NCI-H2081 (cell line): ENCODE data around the gene FMN1.

Source experiments
- DNase-seq, 2 experiments: peaks; one replicate each; lab custom pipeline; 2025; lab: John Stamatoyannopoulos, UW

FMN1 gene

DNA sequence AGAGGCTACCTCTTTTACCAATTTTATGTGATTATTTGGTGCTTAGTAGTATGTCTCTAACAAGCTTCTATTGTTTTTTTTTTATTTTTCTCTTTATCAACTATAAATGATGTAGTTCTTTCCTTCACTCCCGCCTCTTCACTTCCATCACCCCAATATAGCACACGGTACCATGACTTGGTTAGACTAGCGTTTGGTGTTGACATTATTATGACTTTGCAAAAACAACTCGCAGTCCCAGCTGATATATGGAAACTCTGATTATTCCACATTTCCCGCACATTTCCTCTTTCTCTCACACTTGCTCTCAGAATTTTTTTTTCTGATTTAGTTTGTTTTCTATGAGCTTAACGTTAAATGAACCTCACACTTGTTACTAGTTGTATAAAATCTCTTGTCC, 314.5 kb downstream of the FMN1 start:
- no peak for DNase-seq

DNA sequence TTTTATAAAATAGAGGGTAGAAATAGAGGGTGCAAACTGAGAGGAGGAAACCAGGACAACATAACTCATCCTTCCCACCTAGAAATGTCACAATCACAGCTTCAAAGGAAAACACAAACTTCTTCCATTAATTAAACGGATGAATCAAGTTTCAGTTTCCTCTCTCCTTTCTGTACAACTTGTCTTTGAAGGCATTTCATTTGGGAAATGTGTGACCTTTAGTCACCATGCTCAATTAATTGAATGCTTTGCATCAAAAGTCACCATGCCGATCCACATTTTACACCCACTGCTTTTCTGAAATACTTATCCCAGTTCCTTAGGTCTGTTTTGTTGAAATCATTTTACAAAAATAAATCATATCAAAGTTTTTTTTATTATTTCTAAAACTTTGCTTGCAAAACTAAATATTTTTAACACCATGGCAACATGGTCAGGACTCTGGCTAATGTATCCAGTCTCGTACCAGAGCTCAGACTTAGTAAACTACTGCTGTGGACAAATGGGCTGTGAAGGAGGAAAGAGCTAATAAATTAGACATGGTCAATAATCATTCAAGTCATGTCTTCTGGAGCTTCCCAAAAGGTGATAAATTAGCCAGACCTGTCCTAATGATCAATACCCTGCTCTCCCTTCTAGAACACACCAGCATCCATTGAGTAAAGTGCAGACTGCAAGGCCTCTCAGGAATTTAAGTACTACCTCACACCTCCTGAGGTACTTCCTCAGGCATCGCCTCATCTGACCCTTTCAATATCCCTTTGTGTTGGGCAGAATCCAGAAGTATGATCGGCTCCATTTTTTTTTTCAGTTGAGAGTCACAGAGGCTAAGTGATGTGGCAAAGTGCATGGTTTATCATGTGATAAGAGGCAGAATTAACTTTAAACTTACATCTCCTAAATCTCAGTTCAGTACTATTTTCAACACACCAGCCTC, 315.4 kb downstream of the FMN1 start:
- DNase-seq = no peak

DNA sequence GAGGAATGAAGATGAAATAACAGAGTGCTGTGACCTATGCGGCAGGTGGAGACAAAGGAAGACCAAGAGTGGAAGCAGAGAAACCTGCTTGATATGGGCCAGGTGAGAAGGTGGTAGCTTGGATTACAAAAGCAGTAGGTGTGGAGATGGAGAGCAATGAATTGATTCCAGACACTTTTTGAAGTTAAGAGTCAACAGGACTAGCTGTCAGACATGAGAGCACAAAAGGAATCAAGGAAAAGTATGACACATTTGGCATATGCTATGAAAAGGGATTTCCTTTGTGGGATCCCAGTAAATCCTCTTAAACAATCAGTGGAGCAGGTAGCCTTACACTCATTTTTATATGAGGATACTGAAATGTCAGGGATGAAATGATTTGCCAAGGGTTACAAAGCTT, 316.2 kb downstream of the FMN1 start:
- DNase-seq = no peak

DNA sequence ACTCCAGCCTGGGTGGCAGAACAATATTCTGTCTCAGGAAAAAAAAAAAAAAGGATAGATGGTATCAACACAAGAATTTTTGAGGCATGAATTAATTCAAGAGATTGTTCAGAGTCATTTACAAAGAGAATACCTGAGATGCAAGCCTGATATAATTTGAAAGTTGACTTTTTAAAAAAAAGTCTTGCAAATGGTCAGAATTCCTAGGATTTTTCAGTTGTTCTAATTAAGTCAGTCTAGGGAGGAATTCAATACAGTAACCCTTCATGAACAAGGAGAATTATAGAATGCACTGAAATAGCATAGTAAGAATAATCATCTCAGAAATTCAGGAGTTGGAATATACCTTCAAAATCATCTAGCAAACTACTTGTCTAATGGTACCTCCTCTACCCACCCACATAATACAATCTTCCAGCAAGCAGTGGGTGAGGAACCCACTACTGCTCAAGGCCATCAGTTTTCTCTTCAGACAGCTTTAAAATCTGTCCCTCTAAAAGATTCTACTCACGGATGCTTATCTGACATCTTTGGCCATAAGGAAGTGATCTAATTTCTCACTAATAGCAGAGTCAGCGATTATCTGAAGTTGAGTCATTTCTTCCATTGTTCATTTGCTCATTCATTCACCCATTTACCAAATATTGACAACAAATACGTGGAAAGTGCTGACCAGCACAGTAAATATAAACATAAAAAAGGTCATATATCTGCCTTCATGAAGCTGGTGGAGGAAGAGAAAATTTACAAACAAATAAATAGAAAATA, 317.1 kb downstream of the FMN1 start:
- no peak for DNase-seq

DNA sequence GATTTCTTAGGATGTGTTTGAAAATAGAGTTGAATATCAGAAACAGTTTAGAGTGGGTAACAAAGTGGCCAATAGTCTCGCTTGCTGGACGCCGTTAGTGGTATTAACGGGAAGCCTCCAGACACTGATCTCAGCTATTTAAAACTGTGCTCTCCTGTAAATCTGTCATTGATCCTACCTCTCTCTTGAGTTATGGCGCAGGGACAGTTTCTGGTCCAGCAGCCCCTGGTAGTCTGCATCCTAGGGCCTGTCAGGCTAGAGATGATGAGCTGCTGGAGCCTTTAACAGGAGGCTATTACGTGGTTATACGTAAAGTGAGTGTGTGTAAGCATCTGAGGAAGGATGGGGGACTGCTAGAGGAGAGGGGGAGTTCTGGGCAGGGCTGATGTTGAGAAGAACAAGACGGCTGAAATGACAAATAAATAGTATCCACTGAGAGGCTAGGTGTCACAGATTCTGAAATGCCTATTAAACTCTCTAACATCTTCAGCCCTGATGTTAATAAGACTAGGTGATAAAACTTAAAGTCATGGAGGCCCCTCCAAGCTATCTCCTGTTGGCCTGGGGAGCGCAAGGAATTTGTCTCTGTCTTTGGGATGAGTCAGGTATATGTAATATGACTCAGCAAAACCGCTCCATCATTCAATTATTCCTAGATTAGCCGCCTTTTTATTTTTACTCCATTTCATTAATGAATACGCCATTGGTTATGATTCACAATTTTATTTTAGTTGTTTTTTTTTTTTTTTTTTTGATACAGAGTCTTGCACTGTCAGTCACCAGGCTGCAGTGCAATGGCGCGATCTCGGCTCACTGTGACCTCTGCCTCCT, 321.0 kb downstream of the FMN1 start:
- DNase-seq = no peak

DNA sequence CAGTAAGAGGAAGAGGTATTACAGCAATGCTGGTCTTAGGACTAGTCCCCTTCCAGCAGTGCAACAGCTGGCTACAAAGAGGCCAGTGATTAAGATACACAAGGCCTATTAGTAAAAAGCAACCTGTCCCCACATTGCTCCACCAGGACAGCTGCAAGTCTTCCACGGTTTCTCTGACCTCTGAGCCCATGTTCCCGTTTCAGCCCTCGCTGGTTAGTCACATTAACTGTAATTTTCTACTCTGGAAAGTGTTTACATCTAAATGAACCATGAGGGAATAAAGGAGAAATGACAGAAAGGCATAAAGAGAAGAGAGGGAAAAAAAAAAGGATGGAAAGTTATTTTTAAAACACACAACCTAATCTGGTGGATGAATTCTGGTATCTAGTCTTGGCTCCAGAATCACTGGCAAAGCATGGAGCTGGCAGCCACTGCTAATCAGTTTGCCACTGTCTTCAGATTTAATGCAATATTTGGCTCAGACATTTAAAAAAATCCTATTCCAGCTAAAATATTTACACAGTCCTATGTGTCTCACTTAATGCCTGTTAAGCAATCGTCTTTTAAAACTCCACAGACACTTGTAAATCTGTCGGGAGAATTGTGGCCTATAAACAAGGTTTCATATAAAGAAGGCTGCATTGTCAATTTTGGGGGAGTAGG, 321.8 kb downstream of the FMN1 start:
- DNase-seq = no peak

DNA sequence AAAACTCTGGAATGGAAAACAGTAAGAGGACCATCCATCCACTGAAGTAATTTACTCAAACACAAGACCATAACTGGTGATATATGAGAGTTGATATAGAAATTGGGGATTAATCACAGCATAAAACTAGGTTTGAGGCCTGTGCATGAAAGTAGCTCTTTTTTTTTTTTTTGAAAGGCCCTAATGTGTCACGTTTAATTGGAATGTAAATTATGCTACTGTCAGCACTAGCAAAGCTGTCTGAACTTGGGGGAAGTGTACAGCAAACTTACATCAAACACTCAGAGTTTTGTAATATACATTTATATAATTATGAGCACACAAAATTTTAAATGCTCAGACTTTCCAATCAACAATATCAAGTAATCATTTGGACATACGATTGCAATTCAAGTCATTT, 322.6 kb downstream of the FMN1 start:
- no peak for DNase-seq

DNA sequence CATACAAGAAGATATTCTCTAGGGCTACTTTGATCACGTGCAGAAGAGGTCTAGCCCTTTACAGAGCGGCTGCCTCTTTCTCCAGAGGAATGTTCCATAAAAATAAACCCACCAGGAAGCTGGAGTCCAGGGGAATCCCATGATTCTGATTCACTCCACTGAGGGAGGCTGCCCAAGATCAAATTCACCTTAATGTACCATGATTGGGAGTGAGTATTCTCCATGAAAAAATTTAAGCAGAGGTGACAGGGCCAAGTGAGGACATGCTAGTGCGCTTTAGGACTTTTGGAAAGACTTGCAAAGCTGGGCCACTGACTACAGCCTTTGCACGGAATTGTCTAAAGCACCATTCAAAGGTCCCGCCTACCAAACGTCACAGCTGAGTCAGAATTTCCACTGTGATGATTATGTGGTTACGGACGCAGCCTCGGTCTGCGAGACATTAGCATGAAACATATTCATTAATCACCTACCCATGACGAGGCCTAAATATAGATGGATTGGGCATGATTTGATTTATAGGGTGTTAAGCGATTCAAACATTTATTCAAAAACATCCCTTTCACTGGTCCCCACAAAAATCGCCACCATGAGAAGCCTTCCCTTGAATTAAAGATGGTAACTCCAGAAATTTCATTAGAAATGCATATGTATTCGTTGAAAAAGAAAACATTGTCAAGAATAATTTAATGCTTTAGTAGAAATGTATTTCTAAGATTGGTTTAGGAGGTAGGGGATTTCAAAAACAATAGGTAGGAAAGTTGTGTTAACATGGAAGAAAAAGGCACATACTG, 324.1 kb downstream of the FMN1 start:
- no peak for DNase-seq

DNA sequence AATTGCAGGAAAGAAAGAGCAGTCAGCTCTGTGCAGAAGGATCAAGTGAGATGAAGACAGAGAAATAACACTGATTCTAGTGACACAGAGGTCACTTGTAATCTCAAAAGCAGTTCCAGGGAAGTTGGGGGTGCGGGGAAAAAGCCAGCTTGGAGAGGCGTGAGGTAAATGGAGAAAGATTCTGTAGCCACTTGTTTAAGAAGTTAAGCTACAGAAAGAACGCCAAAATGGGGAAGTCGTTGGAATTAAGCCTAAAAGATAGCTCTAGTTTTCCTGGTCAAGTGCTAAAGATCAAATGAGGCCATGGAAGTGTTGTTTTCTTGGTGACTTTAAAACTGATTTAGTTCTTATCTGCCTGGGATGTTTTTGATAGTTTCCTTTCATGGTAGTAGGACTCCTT, 324.7 kb downstream of the FMN1 start:
- DNase-seq = no peak

DNA sequence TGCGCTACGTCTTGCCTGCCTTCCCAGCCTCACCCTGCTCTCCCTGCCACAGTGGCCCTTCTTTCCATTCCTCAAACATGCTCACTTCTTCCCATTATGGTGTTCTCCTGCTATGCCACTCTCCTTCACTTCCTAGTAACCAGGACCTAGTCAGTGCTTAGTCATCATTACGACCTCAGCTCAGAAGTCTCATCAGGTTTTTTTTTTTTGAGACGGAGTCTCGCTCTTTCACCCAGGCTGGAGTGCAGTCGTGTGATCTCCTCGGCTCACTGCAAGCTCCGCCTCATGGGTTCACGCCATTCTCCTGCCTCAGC, 327.2 kb downstream of the FMN1 start:
- DNase-seq = no peak

DNA sequence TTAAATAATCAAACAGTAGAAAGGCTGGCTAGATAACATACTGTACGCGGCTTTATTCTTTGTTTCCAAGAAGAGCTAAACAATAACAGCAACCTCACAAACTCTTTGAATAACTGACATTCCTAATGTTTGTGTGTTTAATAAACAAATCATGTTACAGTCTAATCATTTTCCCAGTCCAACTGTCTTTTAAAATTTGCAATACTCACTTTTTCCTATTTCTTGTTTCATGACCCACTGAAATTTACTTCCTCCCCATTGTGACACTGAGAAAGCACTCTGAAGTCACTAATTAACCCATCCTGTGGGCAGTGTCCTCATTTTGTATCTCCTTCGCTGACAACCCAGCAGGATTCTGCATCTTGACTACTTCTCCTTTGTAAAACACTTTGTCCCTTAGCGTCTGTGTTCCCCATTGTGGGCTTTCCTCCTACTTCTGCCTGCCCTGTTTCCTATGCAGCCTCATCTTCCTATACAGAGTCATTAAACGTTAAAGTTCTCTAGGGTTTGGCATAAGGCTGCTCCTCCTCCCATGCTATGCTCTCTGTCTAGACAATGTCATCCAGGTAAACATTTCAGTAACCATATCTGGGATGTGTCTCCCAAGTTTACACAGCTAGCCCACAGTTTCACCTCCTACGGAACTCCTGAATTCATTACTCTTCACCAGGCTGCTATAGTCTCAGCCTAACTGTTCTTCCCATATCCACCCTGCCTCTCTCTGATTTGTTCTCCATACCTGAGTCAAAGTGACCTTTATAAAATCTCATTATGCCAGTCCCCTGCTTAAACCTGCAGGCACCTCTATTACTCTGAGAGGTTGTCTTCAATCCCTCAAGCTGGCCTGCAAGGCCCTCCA, 327.8 kb downstream of the FMN1 start:
- no peak for DNase-seq

DNA sequence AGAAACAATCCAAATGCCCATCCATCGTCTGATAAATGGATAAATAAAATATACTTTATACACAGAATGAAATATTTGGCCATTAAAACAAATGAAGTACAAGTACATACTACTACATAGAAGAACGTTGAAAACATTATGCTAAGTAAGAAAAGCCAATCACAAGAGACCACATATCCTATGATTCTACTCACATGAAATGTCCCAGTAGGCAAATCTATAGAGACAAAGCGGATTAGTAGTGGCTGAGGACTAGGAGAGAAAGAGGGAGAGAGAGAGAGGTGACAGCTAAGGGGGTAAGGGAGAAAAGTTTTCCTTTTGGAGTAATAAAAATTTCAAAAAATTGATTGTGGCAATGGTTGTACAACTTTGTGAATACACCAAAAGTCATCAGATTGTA, 329.7 kb downstream of the FMN1 start:
- DNase-seq = no peak

DNA sequence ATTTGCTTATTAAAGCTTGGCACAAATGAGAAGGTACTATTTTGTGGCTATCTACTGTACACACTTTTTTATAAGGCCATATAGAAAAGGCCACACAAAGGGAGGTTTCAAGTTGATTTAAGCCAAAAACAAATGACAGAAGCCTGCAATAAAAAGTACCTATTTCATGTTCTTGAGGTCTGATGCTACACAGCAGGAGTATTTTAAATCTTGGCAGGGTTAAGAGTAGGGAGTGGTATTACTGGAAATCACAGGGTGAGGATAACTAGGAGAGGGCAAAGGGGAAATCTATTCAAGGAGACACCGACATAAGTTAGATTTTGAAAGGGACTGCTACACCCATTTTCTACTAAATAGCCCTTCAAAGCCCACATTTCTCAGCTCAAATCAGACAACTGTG, 330.5 kb downstream of the FMN1 start:
- no peak for DNase-seq

DNA sequence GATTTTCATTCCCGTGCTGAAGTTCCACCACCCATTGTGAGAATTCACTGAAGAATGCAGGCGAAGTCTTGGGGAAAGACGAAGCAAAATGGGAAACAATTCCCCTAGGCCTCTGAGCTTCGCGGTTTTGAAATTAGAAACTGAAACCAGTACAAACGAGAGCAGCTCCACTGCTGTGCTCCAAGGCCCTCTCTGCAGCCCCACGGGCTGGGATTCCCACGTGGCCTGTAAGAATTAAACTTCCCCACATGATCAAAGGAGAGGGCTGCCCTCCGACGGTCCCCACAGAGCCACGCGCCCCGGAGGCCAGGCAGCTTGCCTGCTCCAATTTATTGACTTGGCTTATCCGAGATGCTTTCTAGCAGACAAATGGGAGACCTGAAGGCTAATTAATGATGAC, 332.8 kb downstream of the FMN1 start:
- no peak for DNase-seq

DNA sequence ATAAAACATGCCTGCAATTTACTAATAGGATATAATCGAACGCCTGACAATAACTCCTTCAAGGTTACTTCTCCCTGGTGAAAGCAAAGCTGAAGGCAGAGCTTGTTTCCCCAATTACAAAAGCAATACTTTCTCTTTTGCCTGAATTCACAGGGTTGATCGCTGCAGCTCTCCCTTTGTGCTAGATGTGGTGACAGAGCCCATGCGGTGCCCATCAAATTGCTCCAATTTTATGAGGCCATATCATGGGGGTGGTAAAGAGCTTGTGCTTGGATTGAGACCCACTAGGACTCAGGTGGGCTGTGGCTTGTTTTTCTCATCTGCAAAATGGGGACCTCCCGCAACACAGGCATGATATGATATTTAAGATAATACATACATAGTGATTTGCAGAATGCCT, 333.3 kb downstream of the FMN1 start:
- no peak for DNase-seq

DNA sequence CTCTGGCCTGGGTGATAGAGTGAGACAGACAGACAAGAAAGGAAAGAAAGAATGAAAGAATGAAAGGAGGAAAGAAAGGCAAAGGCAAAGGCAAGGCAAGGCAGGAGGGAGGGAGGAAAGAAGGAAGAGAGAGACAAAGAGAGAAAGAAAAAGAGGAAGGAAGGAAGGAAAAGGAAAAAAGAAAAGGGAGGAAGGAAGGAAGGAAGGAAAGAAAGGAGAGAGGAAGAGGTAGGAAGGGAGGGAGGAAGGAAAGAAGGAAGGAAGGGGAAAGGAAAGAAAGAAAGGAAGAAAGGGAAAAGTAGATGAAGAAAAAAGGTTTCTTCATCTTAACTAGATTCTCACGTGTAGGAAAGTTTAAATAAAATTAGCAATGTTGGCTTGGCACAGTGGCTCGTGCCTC, 334.5 kb downstream of the FMN1 start:
- no peak for DNase-seq

DNA sequence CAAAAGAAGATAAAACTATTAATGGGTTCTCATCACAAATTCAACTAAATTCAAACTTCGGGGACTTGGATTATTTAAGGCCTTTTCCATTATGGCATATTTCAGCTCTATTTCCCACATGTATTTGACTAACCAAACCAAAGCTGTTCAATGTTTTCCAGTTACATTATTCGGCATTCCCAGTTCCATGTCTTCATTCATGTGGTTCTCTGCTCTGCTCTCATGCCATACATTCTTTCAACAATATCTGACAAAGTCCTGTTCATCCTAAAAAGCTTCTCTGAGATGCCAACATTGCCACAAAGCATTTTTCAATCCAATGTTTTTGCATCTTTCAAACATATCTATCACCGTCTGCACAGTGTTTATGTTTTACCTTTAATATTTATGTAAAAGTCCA, 335.3 kb downstream of the FMN1 start:
- DNase-seq = no peak

DNA sequence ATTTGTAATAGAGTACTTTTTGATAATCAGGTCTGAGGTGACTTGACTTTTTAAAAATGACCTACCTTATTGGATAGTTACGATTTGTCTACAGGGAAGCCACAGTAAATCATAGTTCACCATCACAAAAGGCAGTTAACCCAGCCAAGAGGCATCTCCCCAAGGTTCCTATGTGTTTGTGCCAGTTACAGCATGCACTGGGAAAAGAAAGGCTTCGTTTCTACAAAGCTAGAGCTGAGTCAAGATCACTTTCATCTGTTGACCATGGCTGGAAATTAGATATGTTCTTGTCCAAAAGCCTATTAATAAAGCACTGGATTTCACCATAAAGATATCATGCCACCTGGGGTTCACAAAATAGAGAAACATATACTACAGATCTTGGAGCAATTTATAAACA, 336.8 kb downstream of the FMN1 start:
- no peak for DNase-seq

DNA sequence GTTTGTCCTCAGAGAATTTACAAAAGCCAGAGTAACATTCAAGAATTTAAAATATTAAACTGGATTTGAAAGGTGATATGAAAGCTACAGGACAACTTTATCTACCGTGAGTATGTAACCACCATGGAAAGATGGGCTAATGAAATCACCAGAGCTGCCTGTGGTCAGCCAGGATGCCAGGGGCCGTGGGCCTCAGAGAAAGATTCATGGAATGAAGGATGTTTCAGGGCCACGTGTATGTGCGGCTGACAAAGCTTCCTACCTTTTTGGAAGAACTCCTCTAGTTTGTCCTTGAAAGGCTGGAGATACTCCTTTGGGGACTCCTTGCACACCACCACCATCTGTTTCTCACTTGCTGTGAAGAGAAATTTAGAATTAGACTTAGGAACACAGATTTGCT, 337.8 kb downstream of the FMN1 start:
- DNase-seq = no peak

DNA sequence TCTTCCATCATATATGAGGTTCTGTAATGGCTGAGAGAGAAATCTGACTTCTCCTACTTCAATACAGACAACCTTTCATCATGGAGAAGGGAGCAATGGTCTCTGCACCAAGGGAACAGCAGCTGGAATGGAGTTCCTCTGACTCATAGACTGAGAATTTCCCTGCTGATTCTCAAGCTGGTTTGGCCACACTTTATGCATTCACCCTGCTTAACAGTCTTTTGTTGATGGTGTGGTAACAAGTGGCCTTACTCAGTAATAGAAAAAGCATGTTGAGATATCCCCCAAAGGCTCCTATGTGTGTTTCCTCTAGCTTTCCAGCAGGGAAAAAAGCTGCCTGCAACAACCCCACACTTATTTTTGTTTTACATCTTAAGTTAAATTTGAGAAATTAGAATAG, 338.6 kb downstream of the FMN1 start:
- no peak for DNase-seq
